GM21723 (cell line): ENCODE measurements around the gene MCOLN3.
"Not testable (repeated sequence)": the region's sequence is repeated elsewhere in the genome, so short reads cannot be mapped to it uniquely, and the experiment has no call there.

Experiments
- ATAC-seq: cut with Tn5 transposase; IDR thresholded peaks from one replicate; pipeline ENCODE4 v1.9.1; 2021; ENCODE audit warnings: mild to moderate bottlenecking, moderate library complexity; ENCODE audit not compliant: unreplicated experiment

MCOLN3 gene

DNA sequence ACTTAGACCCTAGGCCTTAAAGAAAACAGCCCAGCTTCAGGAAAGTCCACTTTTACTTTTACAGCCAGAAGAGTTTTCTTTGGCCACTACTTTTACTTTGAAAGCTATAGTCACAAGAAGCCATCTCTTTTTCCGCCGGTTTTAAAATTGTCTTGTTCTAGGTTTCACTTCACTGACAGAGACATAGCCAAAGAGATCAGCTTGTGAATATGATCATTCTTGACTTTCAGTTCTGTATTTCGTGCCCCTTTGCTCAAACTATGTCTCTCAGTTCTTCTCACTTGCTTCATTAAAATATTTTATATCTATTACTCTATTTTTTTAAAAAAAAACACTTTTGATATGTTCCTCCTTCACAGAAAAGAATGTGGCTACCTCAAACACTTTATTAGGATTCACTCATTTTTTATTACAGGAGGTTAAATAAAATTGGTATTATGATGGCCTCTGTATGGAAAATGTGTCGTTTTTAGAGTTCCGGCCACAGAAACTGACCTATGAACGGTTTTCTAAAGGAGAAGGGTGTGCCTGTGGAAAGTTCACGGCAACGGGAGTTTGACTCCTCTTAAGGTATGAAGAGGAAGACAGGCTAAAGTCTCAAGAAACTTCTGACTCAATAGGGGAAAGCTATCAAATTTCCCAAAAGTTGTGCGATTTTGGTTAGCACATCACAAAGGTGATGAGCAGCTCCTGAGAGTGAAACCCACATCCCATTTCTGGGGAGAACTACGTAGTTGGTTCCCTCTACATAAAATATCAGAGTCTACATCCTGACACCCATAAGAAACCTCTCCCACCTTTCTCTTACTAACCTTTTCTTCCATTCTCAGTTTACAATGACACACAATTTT is 52.6 kb downstream of the MCOLN3 start:
- peak; percentile 51 for ATAC-seq

DNA sequence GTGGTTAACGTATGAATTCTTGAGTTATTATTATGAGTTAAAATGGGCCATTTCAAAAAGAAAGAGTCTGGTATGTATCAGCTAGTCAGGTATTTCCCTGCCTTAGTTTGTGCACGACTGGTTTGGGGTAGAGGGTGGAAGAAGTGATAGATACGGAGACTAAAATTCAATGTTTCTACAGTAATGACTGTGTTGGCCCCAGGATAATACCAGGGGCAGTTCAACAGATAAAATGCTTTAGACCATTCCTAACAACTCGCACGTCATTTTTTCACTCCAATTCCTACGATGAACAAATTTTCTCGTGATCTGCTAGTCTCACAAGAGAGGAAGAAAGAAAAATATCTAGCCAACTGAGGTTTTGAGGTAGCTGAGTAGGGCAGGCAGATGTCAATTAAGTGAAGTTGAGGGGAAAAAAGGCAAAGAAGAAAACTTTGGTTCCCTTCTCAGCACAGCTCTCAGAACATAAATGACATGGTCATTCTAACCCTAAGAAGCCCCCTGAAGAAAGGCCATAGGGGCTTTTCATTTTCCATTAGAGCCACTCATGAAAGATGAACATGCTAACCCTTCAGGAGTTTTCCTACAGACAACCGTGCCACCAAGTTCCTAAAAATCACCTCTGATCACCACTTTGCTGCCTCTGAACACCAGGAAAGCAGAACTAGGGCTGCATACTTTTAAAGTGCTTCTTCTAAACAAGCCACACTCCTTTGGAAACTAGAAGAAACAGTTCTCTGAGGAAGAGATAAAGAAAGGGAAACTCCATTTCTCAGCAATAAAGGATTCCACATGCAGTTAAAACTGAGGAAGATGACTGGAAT is 57.0 kb downstream of the MCOLN3 start:
- no peak for ATAC-seq

DNA sequence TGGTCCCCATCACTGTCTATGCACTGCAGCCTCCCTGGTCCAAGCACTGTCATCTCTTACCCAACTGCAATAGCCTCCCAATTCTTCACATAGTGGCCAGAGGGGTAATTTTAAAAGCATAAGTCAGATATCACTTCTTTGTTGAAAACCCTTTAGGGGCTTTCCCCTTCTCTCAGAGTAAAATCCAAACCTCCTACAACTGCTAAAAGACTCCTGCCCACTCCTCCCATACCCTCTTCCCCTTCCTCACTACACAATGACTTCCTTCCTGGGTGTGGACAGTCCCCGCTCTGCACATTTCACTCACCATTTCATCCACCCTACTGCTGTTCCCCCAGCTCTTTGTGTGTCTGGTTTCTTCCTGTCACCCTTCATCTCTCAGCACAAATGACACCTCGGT is 59.7 kb downstream of the MCOLN3 start:
- peak; percentile 65 for ATAC-seq

DNA sequence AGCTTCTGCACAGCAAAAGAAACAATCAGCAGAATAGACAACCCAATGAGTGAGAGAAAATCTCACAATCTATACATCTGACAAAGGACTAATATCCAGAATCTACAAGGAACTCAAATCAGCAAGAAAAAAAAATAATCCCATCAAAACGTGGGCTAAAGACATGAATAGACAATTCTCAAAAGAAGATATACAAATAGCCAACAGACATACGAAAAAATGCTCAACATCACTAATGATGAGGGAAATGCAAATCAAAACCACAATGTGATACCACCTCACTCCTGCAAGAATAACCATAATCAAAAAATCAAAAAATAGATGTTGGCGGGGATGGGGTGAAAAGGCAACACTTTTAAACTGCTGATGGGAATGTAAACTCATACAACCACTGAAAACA is 61.7 kb downstream of the MCOLN3 start:
- ATAC-seq = not testable (repeated sequence)

DNA sequence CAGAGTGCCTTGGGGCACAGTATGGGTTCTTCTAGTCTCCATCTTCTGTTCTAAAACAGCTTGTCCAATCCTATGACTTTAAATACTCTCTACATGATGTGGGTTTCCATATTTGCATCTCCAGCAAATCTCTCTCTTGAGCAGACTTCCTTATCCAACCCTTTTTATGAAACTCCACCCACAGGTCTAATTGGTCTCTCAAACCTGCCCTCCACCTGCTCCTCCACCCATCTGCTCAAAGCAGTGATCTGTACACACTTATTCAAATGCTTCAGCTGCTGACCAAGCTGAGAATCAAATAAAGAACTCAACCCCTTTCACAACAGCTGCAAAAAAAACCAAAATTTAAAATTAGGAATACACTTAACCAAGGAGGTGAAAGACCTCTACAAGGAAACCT is 62.9 kb downstream of the MCOLN3 start:
- no peak for ATAC-seq

DNA sequence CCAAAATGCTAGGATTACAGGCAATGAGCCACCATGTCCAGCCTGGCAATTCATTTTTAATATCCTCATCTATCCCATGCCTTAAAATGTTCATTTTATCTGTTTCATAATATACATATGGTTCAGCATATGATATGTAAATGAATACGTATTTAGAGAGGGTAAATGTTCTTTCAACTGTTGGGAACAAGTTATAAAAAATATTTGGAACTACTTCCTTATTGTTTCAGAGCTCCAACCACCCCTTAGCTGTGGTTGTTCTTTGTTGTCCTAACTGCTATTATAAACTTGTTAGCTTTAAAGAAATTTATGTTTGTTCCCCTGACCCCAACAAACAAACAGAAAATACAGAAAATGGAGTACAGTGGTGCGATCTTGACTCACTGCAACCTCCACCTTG is 65.9 kb downstream of the MCOLN3 start:
- ATAC-seq = no peak

DNA sequence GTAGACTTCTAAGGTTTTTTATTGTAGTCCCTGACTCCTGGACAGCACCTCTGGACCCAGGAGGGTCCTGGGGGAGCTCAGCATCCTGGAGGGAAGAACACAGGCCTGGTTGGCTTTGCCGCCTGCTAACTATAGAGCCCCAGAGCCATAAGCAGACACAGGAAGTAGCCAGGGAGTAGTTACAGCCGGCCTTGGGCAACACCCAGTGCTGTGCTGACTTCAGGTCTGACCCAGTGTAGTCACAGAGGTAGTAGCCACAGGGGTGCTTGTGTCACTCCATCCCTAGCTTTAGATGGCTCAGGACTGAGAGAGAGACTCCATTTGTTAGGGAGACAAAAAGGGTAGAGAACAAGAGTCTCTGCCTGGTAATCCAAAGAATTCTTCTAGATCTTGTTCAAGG is 73.3 kb downstream of the MCOLN3 start:
- peak; percentile 38 for ATAC-seq

DNA sequence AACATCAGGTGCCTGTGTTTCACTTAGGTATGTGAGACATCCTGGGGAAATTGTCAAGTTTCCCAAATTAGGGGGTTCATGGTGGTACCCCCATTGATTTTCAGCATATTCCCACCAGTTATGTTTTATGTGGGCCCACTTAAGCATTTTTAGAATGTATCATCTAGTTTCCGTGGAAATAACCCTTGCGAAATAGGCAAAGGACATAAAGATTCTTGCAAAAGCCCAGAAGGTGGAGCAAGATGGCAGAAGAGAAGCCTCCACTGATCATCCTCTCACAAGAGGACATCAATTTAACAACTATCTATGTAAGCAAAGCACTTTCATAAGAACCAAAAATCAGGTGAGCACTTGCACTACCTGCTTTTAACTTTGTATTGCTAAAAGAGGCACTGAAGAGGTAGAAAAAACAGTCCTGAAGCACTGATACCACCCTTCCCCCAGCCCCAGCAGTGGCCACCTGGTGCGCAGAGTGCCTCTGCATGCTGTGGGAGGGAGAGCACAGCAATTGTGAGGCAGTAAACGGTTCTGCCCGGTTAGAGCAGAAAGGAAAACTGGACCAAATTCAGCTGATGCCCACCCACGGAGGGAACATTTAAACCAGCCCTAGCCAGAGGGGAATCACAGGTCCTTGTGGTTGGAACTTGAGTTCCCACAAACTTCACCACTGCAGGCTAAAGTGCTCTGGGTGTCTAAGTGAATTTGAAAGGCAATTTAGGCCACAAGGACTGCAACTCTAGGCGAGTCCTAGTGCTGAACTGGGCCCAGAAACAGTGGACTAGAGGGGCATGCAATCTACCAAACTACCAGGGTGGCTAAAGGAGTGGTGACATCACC is 74.6 kb downstream of the MCOLN3 start:
- peak; percentile 58 for ATAC-seq

DNA sequence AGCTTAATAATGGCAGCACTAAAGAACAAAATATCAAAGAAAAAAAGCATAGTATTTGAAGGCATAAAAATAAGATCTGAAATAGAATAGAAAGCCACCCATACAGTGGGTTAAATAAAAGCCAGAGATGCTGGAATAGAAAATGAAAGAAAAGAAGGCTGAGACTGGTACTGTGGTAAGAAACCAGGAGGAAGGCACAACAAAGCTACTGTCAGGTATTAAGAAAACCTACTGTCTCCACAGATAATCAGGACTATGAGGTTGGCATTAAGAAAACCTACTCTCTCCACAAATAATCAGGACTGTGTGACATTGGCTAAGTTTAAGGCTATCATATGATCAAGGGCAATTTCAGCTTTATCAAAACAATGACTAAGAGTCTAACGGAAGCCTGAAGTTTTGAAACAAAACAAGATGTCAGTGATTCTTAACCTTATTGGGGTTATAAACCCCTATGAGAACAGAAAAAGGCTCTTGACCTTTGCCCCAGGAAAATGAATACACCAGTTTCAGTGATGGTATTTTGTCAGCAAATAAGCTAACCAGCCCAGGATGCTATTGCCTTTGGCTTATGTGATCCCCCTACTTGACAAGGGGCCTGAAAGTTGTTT is 75.8 kb downstream of the MCOLN3 start:
- ATAC-seq = peak; percentile 41

DNA sequence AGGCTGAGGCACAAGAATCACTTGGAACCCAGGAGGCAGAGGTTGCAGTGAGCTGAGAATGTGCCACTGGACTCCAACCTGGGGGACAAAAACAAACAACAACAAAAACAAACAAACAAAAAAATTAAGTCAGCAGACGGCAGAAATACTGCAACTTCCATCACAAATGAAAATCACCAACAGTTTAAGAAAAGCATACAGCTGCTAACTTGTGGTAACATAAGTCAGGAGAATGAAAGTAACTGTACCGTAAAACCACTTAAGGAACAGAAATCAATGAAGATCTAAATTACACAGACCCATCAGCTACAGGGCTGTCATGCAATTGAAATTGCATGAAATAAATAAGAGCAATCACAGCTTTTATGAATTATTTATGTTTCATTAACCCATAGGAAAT is 76.3 kb downstream of the MCOLN3 start:
- peak; percentile 49 for ATAC-seq

DNA sequence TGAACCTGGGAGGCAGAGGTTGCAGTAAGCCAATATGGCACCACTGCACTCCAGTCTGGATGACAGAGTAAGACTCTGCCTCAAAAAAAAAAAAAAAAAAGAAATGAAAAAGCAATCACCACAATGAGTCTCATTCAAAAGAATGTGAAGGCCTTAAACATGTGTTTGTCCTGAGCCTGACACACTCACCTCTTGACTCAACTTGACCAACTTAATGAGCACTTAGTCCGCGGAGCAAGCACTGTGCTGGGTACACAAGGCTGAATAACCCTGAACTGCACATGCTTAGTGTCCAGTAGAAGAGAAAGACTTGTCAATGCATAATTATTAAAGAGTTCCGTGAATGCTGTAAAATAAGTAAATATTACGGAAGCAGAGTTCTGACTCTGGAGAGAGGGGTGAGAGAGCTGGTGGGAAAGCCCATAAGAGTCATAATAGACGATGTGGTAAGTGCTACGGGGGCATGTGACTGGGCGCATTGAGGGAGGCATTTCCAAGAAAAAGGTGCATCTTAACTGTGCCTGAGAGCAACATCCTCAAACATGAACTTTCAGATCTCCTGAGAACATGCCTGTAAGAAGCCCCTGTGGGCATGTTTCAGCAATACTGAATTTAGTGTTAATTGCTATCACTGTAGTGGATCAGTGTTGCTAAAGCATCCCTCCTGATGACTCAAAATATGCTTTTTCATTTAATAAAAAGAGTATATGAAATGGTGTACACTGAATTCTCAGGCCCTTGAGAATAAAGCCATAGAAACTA is 78.6 kb downstream of the MCOLN3 start:
- peak; percentile 29 for ATAC-seq

DNA sequence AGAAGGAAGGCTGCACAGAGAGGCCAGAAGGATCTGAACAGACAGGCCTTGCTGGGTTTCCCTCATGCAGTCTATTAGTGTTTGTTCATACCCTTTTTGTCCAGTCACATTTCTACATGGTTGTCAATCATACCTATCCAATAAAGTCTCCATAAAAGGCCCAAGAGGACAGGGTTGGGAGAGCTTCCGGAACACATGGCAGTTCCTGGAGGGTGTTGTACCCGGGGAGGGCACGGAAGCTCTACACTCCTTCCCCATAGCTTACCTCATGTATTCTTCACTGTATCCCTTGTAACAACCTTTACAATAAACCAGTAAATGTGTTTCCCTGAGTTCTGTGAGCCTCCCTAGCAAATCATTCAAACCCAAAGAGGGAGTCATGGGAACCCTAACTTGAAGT is 79.4 kb downstream of the MCOLN3 start:
- ATAC-seq = no peak

DNA sequence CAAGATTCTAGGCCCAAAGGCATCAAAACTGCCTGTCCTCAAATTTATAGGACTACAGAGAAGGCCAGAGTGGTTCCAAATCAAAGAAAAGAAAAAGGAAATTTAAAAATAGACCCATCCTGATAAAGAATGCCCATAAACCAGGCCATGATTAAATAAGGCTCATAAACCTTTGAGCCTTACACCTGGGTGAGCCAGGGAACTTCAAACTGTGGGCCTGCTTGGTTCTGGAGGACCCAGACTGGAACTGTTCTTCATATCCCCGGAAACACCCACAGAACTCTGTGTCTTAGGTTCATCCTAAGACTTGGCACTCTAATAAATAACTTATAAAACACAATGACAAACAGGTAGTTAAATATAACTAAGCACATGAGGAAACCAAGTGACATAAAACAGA is 80.2 kb downstream of the MCOLN3 start:
- ATAC-seq = no peak
